PC-3 (cell line): ENCODE data around the gene TMEM218.

Source experiments
- EZH2 ChIP-seq: fragments of 300-600 bp; sonication (generic); IDR thresholded peaks from one replicate; pipeline ENCODE4 v1.6.1; 2017; ENCODE audit warnings: antibody characterized with exemption, mild to moderate bottlenecking, low read length; ENCODE audit not compliant: unreplicated experiment
- EZH2phosphoT487 ChIP-seq: fragments of 300-600 bp; sonication (generic); IDR thresholded peaks from 2 replicates; pipeline ENCODE4 v1.6.1; 2018; ENCODE audit warnings: mild to moderate bottlenecking, antibody characterized with exemption, low read length, borderline replicate concordance
- TF ChIP-seq, protein P1 (sequence below): fragments of 300-600 bp; sonication (generic); conservative IDR thresholded peaks from 2 replicates; pipeline ENCODE4 v1.5.1; 2017; ENCODE audit warnings: antibody characterized with exemption, low read depth, mild to moderate bottlenecking, low read length

DNA sequence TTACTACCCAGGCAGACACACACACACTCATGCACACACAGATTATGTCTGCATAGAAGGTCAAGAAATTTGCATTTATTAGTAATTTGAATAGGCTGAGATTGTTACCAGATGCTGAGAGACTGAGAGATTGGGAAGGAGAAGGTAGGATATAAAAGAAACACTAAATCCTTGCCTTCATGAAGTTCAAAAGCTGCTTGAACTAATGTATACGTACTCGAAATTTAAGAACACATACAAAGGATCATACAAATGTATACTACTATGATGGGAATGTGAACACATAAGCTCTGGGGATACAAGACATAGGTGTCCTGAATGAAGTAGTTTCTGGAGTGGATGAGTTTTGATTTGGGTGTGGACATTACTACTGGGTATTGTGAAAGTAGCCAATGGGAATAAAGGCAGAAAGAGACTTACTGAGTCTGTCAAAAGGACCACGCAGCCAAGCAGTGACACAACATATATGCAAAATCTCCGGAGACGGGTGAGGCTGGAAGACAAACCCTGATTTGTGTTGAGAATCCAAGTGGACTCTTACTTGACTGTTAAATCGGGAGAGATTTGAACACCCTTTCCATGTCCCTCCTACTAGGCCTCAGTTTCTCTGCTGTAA lies 45.8 kb upstream of the TMEM218 start:
- TF ChIP-seq, protein P1, sequence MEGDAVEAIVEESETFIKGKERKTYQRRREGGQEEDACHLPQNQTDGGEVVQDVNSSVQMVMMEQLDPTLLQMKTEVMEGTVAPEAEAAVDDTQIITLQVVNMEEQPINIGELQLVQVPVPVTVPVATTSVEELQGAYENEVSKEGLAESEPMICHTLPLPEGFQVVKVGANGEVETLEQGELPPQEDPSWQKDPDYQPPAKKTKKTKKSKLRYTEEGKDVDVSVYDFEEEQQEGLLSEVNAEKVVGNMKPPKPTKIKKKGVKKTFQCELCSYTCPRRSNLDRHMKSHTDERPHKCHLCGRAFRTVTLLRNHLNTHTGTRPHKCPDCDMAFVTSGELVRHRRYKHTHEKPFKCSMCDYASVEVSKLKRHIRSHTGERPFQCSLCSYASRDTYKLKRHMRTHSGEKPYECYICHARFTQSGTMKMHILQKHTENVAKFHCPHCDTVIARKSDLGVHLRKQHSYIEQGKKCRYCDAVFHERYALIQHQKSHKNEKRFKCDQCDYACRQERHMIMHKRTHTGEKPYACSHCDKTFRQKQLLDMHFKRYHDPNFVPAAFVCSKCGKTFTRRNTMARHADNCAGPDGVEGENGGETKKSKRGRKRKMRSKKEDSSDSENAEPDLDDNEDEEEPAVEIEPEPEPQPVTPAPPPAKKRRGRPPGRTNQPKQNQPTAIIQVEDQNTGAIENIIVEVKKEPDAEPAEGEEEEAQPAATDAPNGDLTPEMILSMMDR = no peak
- TF ChIP-seq EZH2 (no peak), EZH2phosphoT487 (no peak)
